Upper lobe of right lung (tissue), 1 donor: ENCODE measurements around the gene RBX1. TPM values are rescaled to one million over a fixed set of nuclear protein-coding genes. Genes with fewer than 3 reads are reported as not detected.

ENCODE experiments used
- total RNA-seq: library from RNA; stranded (reverse); fragmentation: NEBNext Ultra II Directional; extraction: Animal tissue kit (Norgen Biotek cat#: 25700); gene quantifications from one replicate; pipeline ENCODE4 v1.2.1, GENCODE V29; 2021
- donor health status: DM: no; HTN: yes; CAD: no; lungs with severe emphysema.

RBX1 gene
- total RNA-seq, 1 donor from 2014 or later: 45.6 TPM

Other genes starting within 250 kb of the RBX1 start
- 13.8 TPM for gene SLC25A17, start 132.0 kb upstream of the RBX1 start, total RNA-seq
- 192 TPM for gene ST13, start 94.7 kb upstream of the RBX1 start, total RNA-seq
- gene XPNPEP3, start 94.2 kb upstream of the RBX1 start, total RNA-seq: 15.0 TPM
- not detected for gene DNAJB7, start 89.3 kb upstream of the RBX1 start, total RNA-seq
- 78.9 TPM for gene EP300, start 141.2 kb downstream of the RBX1 start, total RNA-seq